ENCODE results near the gene GJC3. TPM values are rescaled to one million over a fixed set of nuclear protein-coding genes. Genes with fewer than 3 reads are reported as not detected.

GJC3 gene
- total and polyA plus RNA-seq, 2 of the 13 experiments (the other 11 are each of a cell fraction or from before 2014, with no cell fraction given): 0.75 to 1.4 TPM

GRCh38 chr7:99918959-99919813 is 10.2 kb downstream of the GJC3 start, which contains the start of gene TRIM4 (continued):
- TF ChIP-seq REL (CRISPR knock-in tag; conservative IDR thresholded peaks at IDR 0.05) (peak; percentile 61; the same call in 1 of the 2 replicates), IRF2 (CRISPR knock-in tag; IDR thresholded peaks at IDR 0.05) (peak; percentile 84; the same call in 1 of the 2 replicates), ZKSCAN1 (IDR thresholded peaks at IDR 0.05; ENCODE audit: low read length) (no peak), DMAP1 (CRISPR knock-in tag; IDR thresholded peaks at IDR 0.05) (peak; percentile 89), ATF5 (CRISPR knock-in tag; IDR thresholded peaks at IDR 0.05; ENCODE audit: low read depth) (no peak), ZSCAN21 (CRISPR knock-in tag; IDR thresholded peaks at IDR 0.05; ENCODE audit: borderline replicate concordance) (peak; percentile 47; the same call in 1 of the 2 replicates), PBX2 (CRISPR knock-in tag; IDR thresholded peaks at IDR 0.05) (peak; percentile 46; the same call in 1 of the 2 replicates), ZNF10 (CRISPR knock-in tag; IDR thresholded peaks at IDR 0.05; ENCODE audit: borderline replicate concordance, low read depth) (no peak), POGK (CRISPR knock-in tag; conservative IDR thresholded peaks at IDR 0.05) (peak; percentile 73; the same call in 1 of the 2 replicates), ZBTB44 (CRISPR knock-in tag; IDR thresholded peaks at IDR 0.05) (0 out of 2 replicates have a peak, but pooled peaks have one; percentile 38), KMT2B (CRISPR knock-in tag; IDR thresholded peaks at IDR 0.05) (peak; percentile 91), XRCC5 (optimal IDR thresholded peaks at IDR 0.05; ENCODE audit: low read length) (peak; percentile 28), ZNF329 (CRISPR knock-in tag; IDR thresholded peaks at IDR 0.05; ENCODE audit: low read depth) (no peak), RXRB (CRISPR knock-in tag; IDR thresholded peaks at IDR 0.05; ENCODE audit: borderline replicate concordance) (peak; percentile 49; the same call in 1 of the 2 replicates), ZFP36L1 (CRISPR knock-in tag; IDR thresholded peaks at IDR 0.05) (no peak), ZNF280D (CRISPR knock-in tag; IDR thresholded peaks at IDR 0.05) (no peak; the same call in 1 of the 2 replicates), BORCS8-MEF2B (CRISPR knock-in tag; IDR thresholded peaks at IDR 0.05) (peak; percentile 69; the same call in 1 of the 2 replicates)

Data from HepG2 (cell line).